DMS53 (cell line): ENCODE results near the gene PIGK.

Experiments
- DNase-seq: peaks from one replicate; lab custom pipeline; 2025; lab: John Stamatoyannopoulos, UW

Gene PIGK

DNA sequence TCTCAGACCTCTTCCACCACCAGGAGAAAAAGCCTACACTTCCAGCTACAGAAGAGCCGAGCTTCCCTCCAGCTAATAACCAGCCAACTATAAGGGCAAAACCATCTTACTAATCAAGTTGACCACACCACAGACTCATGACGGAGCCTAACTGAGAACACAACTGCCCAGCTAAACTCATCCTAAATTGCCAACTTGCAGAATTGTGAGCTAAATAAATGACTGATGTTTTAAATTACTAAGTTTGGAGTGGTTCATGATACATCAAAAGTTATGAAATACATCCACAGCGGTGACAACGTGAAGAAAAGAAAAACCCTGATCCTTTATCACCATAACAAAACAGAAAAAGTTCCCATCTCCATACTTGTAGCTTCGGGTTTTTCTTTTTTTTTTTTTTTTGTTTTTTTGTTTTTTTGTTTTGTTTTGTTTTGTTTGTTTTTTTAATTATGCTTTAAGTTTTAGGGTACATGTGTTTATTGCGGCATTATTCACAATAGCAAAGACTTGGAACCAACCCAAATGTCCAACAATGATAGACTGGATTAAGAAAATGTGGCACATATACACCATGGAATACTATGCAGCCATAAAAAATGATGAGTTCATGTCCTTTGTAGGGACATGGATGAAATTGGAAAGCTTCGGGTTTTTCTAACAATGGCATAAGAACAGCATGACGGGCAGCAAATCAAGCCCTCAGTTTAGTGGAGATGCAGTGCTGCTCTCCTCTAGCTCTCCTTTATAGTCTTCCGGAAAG, 122.6 kb downstream of the PIGK start:
- no peak for DNase-seq

DNA sequence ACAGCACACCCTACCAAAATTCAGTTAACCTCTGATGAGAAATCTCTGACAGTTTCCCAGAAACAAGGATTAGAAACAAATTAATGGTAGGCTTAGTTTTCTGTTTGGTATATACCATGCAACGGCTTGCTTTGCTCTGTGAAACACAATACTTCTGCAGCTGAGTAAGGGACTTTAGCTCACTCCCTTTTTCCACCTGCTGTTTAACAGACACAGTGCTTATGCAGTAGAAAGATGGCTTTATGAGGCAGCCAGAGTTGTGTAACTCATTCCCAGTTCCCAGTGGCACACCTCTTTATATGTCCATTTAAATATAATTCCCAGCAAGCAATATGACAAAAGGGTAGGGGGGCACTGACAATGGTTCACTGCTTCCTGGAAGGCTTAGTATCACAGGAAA, 124.0 kb downstream of the PIGK start:
- no peak for DNase-seq

DNA sequence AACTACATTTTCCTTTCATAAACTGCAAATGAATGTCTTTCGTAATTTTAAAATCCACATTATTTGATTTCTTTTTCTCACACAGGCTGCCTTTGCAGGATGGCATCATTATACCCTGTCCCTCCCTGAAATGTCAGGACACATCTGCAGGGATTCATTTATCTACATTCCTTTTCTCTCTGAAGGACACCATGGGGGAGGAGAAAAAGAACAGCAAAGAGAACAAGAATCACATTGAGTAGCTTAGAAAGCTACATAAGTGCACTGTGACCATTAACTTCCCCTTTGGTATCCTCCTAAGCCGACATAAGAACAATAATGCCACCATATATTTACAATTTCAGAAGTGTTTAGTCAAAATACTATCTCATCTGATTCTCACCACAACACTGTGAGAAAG, 129.5 kb downstream of the PIGK start:
- no peak for DNase-seq

- no peak for DNase-seq
Measured at GRCh38 chr1:77085109-77085508, 134.1 kb downstream of the PIGK start.

GRCh38 chr1:77084457-77084856, 134.8 kb downstream of the PIGK start:
- no peak for DNase-seq

DNA sequence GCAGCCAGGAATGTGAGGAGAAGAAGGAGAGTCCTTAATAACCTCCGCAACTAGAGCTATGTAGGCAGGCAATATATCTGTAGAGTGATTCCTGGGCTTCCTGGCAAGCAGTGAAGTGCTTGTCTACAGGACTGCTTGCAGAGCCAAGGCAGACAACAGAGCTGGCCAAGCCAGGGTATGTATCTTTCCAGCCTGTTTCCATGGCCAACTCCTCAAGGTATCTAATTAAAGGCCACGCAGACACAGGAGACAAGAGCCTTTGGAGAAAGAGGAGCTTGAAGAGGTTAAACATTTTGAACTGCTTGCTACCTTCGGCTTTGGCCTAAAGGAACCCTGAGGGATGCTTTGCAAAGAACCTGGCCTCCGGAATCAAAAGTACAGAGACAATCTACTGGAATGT, 137.4 kb downstream of the PIGK start:
- no peak for DNase-seq

DNA sequence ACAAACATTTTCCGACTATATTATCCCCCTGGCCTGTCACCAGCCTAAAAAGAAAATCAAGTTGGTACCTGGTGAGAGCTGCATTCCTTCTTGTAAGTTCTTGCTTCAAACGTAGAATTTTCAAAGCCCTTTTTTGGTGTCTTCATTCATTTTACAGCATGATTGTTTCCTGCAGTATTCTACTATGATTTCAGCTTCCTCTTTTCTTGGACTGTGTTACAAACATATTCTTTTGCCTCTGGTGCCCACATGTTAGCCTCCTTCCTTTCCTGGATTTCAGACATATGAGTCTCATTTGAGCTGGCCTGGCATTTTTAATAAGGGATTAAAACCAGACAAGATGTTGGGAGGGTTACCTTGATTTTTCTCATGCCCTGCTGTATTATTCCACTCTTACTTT, 142.5 kb downstream of the PIGK start:
- no peak for DNase-seq

DNA sequence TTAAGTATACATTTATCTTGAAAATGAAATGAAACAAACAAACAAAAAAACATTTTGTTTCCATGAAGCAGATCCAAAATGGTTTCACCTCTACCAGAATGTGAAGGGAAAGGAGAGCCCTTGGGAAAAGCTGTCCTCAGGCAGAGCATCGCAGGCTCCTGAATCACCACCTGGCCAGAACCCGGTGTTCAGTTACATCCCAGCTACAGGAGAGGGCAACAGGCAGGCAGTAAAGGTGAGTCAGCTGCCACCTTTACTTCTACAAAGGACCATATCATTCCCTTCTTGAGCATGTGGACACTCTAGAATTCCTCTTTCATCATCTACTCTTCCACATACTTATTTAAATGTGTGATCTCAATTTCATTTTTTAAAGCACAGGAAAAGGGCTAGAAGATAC, 151.2 kb downstream of the PIGK start:
- peak; percentile 90 for DNase-seq

DNA sequence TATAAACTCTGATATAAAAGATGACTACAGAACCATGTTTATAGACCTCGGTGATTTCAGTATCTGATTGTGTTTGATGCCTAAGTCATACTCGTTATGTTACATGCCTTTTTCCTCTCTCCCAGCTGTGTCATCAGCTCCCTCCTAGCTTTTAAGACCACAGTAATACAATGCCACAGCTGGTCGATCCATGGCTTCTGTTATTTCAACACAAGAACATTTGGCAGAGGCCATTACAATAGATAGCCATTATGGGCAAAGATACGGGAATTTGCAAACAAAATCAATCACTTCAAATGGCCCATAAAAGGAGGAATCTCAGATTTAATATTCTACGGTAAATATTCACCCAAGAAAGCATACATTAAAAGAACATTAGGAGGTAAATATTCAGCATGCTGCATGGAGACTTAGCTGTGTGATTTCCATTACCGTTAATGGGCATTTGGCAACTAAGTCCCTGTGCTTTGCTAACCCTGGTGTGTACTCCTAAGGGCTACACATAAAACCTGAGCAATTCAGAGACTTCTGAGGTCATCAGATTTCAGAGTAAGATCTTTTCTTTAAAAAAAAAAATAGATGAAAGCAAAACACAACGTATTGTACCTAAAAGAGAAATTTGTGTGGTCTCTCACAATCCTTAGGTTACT, 153.4 kb downstream of the PIGK start:
- no peak for DNase-seq

GRCh38 chr1:77064246-77064645, 155.0 kb downstream of the PIGK start:
- no peak for DNase-seq

GRCh38 chr1:77063118-77063517, 156.1 kb downstream of the PIGK start:
- no peak for DNase-seq

- no peak for DNase-seq
Measured at GRCh38 chr1:77061162-77061561, 158.1 kb downstream of the PIGK start.

DNA sequence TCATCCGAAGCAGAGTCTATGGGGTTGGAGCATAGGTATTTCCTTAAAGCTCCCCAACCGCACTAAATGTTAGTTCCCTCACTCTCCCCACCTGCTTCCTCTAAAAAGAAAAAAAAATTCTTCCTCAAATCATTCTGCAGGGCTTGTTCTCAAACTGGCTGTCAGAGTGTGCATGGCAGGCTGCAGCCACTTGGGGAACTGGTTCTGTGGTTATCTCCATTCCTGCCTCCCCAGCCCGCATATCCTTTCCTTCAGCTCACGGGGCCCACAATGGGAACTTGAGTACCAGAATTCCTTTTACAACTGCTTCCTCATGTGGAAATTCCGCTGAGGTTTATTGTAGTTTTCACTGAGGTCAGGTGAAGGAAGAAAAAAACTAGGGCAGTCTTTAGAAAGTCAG, 159.2 kb downstream of the PIGK start:
- peak; percentile 11 for DNase-seq

GRCh38 chr1:77057994-77058585, 161.1 kb downstream of the PIGK start:
- DNase-seq = no peak

- DNase-seq = no peak
Measured at GRCh38 chr1:77056525-77056924, 162.7 kb downstream of the PIGK start.

DNA sequence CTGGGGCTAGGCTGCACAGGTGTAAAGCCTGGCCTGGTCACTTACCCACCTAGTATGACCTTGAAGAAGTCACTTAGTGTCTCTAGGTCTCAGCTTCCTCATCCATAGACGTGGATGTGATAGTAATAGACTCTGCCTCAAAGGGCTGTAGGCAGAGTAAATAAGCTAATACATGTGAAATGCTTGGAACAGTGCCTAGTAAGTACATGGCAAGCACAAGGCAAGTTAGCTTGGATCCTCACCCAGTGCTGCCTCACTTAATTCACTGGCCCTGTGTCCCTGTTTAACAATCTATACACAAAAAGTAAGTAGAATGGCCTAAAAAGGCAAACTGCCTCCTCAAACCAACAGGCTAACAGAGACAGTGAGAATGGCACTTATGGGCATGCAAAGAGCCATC, 167.8 kb downstream of the PIGK start:
- no peak for DNase-seq

- no peak for DNase-seq
Measured at GRCh38 chr1:77048615-77049005, 170.6 kb downstream of the PIGK start.

DNA sequence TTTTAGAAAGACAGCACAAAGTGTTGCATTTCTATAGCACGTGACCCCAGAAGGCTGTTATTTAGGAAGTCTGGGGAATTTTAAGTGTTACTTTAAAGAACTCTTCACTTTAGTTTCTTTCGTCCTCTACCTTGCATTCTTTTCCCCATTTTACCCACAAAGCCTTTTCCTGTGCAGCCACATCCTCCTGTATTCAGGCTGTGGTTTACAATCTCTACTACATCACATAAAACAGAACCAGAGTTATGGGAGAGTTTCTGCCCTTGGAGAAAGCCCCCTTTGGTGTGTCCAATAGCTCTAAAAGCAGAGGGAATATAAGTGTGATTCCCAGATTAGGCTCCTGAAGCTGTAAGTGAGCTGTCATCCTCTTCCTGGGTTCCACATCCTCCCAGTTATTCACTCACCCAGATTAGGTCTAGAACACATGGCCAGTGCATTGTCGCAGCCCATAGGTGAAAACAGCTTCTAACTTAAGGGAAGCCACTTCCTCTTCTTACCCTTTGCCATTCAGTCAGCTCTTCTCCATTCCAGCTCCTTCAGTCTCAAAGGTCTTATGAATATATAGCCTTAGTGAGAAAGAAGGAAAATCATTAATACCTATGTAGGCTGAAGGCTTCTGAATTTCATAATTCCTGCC, 171.1 kb downstream of the PIGK start:
- no peak for DNase-seq

- no peak for DNase-seq
Measured at GRCh38 chr1:77047575-77047974, 171.7 kb downstream of the PIGK start.

DNA sequence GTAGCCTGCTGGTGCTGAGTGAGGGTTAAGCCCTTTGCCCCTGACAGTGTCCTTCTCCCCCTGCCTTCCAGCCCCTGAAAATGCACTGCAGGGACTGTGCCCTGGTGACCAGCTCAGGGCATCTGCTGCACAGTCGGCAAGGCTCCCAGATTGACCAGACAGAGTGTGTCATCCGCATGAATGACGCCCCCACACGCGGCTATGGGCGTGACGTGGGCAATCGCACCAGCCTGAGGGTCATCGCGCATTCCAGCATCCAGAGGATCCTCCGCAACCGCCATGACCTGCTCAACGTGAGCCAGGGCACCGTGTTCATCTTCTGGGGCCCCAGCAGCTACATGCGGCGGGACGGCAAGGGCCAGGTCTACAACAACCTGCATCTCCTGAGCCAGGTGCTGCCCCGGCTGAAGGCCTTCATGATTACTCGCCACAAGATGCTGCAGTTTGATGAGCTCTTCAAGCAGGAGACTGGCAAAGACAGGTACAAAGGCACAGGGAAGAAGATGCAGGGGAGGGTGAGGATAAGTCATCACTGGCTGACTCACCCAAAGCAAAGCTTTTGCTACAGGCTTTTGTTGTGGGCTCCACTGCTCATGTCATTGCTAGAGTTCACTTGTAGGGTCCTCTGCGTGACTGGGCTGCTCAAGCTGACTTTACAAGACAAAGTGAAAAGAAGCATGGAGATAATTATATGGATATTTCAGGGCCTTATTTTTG, 174.9 kb downstream of the PIGK start:
- peak; percentile 24 for DNase-seq

DNA sequence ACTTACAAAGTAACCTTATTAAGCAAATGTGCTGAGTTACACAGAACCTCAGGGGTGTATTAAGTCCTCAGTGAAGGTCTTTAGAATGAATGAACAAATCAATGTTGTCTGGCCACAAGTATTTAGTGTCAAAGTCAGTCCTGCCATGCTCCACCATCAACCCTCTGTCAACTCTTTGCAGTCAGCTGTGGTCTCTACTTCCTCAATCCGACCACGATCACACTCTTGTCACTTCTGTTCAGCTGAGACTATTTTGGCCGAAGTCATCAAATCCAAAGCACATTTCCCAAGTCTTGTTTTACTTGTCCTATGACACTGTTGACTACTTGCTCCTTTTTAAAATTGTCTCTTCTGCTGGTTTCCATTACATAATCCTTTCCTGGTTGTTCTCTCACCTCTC, 178.4 kb downstream of the PIGK start:
- no peak for DNase-seq

DNA sequence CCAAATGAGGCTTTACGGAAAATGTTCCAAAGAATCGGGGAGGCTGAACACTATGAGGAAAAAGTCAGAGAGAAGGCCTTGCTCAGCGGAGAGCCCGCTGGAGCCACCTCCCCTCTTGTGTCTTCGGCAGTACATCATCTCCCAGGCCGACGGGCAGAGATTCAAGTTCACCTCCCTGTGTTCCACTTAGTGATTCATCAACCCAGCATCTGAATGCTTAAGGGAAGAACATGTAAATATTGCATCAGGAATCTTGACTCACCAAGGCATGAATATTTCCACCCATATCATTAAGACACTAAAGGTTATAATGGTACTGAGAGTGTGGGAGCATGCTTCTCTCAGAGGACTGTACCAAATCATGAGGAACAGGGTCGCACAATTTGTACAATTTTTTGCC, 179.5 kb downstream of the PIGK start:
- DNase-seq = peak; percentile 43
